ENCODE results near the gene POLR3G. TPM values are rescaled to one million over a fixed set of nuclear protein-coding genes. Genes with fewer than 3 reads are reported as not detected.
A peak's percentile ranks its signal among the peaks of the same experiment; 100 is the strongest.

POLR3G gene
- total and polyA plus RNA-seq, 2 experiments from 2014 or later: 0.95 to 1.6 TPM

DNA sequence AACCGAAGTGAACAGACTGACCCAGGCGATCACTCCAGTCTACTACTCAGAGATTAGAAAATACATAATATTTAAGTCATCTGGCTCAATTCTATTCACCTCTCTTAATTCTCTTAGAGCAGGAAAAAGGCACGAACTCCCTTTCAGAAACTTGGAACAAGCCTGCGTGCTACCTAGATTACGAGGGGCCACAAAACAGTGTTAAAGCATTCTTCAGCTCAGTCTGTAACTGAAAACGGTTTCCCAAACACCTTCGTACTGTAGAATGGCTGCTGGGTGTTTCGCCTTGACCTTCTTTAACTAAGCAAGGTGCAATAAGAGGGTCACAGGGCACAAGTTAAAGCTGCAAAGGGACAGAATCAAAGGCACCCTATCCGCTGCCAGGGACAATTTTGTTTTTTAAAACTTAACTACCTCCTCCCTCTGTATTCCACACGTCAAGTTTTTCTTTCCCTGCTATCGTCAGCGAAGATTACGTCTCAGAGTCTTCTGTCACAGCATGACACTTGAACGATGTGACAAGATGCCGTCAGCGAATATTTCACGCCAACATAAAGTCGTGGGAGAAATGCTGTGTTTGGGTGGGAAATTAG is 54.0 kb downstream of the POLR3G start:
- TF ChIP-seq, protein P1, sequence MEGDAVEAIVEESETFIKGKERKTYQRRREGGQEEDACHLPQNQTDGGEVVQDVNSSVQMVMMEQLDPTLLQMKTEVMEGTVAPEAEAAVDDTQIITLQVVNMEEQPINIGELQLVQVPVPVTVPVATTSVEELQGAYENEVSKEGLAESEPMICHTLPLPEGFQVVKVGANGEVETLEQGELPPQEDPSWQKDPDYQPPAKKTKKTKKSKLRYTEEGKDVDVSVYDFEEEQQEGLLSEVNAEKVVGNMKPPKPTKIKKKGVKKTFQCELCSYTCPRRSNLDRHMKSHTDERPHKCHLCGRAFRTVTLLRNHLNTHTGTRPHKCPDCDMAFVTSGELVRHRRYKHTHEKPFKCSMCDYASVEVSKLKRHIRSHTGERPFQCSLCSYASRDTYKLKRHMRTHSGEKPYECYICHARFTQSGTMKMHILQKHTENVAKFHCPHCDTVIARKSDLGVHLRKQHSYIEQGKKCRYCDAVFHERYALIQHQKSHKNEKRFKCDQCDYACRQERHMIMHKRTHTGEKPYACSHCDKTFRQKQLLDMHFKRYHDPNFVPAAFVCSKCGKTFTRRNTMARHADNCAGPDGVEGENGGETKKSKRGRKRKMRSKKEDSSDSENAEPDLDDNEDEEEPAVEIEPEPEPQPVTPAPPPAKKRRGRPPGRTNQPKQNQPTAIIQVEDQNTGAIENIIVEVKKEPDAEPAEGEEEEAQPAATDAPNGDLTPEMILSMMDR (IDR thresholded peaks at IDR 0.05; ENCODE audit: low read depth, low read length): no peak
- Histone ChIP-seq H3K27ac (peak overlapping the region; percentile 88), H3K4me3 (peak overlapping the region; percentile 89), H3K27me3 (no peaks in the 10 kb centered on the region), H3K9me3 (ENCODE audit: low read depth) (no peaks in the 10 kb centered on the region), H3K4me1 (ENCODE audit: low read depth) (peaks cover 15% of the 10 kb centered on the region), H3K36me3 (peaks cover 7% of the 10 kb centered on the region)
- peak; percentile 31 to 39 for DNase-seq (ENCODE audit: low read depth in 1 of 2, low spot score in 1 of 2)

DNA sequence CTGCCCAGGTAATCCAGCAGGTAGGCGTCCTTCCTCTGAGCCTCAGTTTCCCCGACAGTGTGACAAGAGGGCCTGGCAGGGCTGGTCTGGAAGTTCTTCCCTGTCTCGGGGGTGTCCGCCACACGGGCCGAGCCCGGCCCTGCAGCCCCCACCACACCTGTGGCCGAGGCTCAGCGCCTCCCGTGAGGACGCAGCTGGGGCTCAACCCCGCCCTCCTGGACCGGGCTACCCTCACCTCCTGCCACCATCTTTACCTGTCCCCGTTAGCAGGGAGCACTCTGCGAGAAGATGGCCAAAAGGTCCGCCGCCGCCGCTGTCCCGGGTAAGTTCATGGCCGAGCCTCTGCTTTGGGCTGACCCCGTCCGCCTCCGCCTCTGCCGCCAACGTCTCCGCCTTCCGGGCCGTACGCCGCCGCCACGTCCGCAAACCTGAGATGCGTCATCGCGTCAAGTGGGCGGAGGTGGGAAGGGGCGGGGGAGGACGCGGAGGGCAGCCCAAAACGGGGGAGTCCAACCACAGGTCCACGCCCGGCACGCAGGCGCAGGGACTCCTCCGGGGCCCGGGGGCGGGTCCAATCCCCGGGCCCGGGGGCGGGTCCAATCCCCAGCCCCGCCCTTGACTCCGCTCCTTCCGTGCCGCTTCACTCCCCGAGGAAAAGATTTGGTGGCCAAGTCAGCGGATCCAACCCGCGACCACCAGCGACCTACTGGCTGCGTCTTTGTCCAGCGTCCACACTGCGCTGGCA is 54.7 kb downstream of the POLR3G start, which contains the start of gene LYSMD3:
Gene LYSMD3 (minus strand): TSS at position 391 of the 745 bp plus-strand sequence. CDS start 4,295 bp downstream, outside the sequence.
- TF ChIP-seq, protein P1 (IDR thresholded peaks at IDR 0.05; ENCODE audit: low read depth, low read length): no peak
- H3K36me3 ChIP-seq: peaks cover under 1% of the 10 kb centered on the region
- peak; percentile 98 to 99 for DNase-seq (ENCODE audit: low read depth in 1 of 2, low spot score in 1 of 2)
- H3K27ac ChIP-seq: peak within 1 kb of the TSS; percentile 88
- H3K9me3 ChIP-seq (ENCODE audit: low read depth): no peaks in the 10 kb centered on the region
- peak within 1 kb of the TSS; percentile 89 for H3K4me3 ChIP-seq
- peaks cover 15% of the 10 kb centered on the region for H3K4me1 ChIP-seq (ENCODE audit: low read depth)
- no peaks in the 10 kb centered on the region for H3K27me3 ChIP-seq

DNA sequence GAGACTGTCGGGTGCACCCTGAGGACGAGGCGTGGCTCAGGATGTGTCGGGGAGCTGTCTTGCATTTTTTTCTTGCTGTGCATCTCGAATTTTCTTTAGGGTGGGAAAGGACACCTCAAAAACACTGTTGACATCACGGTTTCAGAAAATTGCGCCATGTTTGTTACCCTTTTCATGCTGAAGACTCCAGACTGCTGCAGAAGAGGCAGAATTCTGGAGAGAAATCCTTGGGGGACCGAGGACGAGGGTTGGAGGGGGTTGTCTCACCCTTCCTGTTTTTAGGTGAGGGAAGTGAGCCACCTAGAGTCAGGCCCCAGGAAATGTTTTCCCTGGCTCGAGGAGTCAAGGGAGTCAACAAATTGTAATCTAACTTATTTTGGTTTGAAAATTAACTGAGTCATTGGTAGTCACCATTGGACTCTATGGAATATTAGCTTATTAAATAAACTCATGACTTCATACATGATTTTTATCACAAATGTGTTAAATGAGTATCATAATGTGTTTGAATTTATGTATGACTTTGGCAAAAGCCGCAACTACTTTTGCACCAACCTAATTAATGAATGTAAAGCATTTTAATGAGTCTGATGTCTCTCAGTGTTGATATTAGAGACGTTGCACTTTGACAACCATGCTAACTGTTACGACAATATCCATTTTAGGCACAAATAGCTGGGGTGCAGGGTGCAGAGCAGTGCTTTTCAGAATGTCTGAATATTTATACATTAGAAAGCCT is 55.4 kb downstream of the POLR3G start:
- Histone ChIP-seq H3K9me3 (ENCODE audit: low read depth) (no peaks in the 10 kb centered on the region), H3K27me3 (no peaks in the 10 kb centered on the region), H3K4me1 (ENCODE audit: low read depth) (peaks cover 15% of the 10 kb centered on the region), H3K27ac (peak overlapping the region; percentile 69), H3K4me3 (peak overlapping the region; percentile 89), H3K36me3 (no peaks in the 10 kb centered on the region)
- TF ChIP-seq, protein P1 (IDR thresholded peaks at IDR 0.05; ENCODE audit: low read depth, low read length): peak; percentile 81
- peak; percentile 80 to 85 for DNase-seq (ENCODE audit: low read depth in 1 of 2, low spot score in 1 of 2)

DNA sequence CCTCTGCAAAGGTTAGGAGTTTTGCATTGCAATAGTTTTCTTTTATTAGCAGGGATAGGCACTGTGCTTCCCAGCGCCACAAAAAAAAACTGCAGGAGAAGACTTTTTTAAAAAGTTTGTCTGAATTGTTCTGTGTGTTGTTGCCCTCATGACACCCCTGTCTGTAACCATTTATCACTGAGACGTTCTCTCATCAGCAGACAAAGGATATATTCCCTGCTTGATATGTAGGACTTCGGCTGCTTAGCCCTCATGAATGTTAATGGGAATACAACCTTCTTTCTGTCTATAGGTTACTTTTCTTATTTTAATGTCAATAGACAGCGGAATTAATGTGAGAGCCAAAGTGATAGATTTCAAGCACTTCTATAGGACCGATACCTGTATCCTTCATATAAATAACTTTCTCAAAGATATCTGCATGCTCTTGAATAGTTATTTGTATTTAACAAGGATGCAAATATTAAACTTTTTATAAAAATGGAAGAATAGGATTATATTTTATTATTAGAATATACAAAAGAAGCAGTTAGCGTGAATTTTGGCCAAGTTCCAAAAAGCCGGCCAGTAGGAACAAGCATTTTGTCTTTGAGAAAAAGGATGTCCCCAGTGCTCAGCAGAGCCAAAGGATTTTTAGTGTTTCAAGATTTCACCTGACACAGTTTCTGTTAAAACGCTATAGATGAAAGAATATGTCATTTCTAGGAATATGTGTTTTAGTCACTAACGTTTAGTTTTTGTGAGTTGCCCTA is 56.2 kb downstream of the POLR3G start:
- no peak overlapping the region for H3K4me3 ChIP-seq
- H3K27ac ChIP-seq: peak overlapping the region; percentile 69
- H3K36me3 ChIP-seq: no peaks in the 10 kb centered on the region
- no peaks in the 10 kb centered on the region for H3K9me3 ChIP-seq (ENCODE audit: low read depth)
- TF ChIP-seq, protein P1 (IDR thresholded peaks at IDR 0.05; ENCODE audit: low read depth, low read length): no peak
- peaks cover 15% of the 10 kb centered on the region for H3K4me1 ChIP-seq (ENCODE audit: low read depth)
- DNase-seq (ENCODE audit: low read depth in 1 of 2, low spot score in 1 of 2): no peak
- no peaks in the 10 kb centered on the region for H3K27me3 ChIP-seq

DNA sequence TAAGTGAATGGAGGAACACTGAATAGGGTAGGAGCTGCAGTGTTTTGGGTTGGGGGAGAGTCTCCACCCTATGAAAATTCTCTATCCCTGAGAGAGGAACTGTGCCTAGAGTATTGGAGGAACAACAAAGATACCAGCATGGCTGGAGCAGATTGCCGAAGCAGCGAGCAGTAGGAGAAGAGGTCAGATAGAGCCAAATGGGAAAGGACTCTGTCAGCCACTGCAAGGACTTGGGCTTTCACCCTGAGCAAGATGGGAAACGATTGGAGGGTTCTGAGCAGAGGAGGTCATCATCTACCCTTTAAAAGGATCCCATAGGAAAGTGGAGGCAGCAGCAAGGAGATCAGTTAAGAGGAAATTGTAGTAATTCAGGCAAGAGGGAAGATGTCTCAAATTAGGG is 59.1 kb downstream of the POLR3G start:
- no peak for DNase-seq (ENCODE audit: low read depth in 1 of 2, low spot score in 1 of 2)
- H3K9me3 ChIP-seq (ENCODE audit: low read depth): no peaks in the 10 kb centered on the region
- no peaks in the 10 kb centered on the region for H3K27me3 ChIP-seq
- no peaks in the 10 kb centered on the region for H3K36me3 ChIP-seq
- TF ChIP-seq, protein P1 (IDR thresholded peaks at IDR 0.05; ENCODE audit: low read depth, low read length): no peak
- peaks cover 3% of the 10 kb centered on the region for H3K4me1 ChIP-seq (ENCODE audit: low read depth)
- H3K4me3 ChIP-seq: no peak overlapping the region
- no peak overlapping the region for H3K27ac ChIP-seq
